Measurements from ENCODE around the gene RAP1A. TPM values are rescaled to one million over a fixed set of nuclear protein-coding genes. Genes with fewer than 3 reads are reported as not detected.
"Not testable (repeated sequence)": the region's sequence is repeated elsewhere in the genome, so short reads cannot be mapped to it uniquely, and the experiment has no call there.

The RAP1A gene
- polyA plus RNA-seq, 4 donors = 73.9 to 92.6 (median 86.1) TPM

- no peak for DNase-seq (ENCODE audit: low read depth in 4 of 4, low spot score in 3 of 4)
These were observed 39.0 kb downstream of the RAP1A start for GRCh38 chr1:111658622-111659021.

GRCh38 chr1:111660204-111661150 is 40.9 kb downstream of the RAP1A start:
- DNase-seq (ENCODE audit: low read depth in 4 of 4, low spot score in 3 of 4) = no peak

DNA sequence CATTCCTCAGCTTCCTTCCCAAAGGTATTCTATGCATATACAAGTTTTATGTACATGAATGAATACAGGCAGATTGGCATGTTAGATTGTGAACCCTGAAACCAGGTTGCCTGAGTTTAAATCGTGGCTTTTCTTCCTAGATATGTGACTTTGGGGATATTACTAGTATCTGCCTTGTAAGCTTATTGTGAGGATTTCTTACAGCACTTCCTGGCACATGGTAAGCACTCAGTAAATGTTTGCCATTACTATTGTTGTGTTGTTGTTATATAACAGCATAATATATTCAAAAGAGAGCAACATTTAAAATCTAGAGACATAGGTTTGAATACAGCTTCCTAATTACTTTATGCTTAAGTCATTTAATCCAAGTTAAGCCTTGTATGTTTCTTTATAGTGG is 45.1 kb downstream of the RAP1A start:
- no peak for DNase-seq (ENCODE audit: low read depth in 4 of 4, low spot score in 3 of 4)

- DNase-seq (ENCODE audit: low read depth in 4 of 4, low spot score in 3 of 4) = no peak
These were observed 45.9 kb downstream of the RAP1A start for GRCh38 chr1:111665497-111665896.

GRCh38 chr1:111666828-111667227 is 47.2 kb downstream of the RAP1A start:
- no peak for DNase-seq (ENCODE audit: low read depth in 4 of 4, low spot score in 3 of 4)

- DNase-seq (ENCODE audit: low read depth in 4 of 4, low spot score in 3 of 4) = no peak
These were observed 49.7 kb downstream of the RAP1A start for GRCh38 chr1:111669268-111669667.

GRCh38 chr1:111671852-111672251 is 52.3 kb downstream of the RAP1A start:
- DNase-seq (ENCODE audit: low read depth in 4 of 4, low spot score in 3 of 4) = no peak

- no peak for DNase-seq (ENCODE audit: low read depth in 4 of 4, low spot score in 3 of 4)
These were observed 52.7 kb downstream of the RAP1A start for GRCh38 chr1:111672331-111672730.

GRCh38 chr1:111677604-111678003 is 58.0 kb downstream of the RAP1A start:
- DNase-seq (ENCODE audit: low read depth in 4 of 4, low spot score in 3 of 4) = no peak

DNA sequence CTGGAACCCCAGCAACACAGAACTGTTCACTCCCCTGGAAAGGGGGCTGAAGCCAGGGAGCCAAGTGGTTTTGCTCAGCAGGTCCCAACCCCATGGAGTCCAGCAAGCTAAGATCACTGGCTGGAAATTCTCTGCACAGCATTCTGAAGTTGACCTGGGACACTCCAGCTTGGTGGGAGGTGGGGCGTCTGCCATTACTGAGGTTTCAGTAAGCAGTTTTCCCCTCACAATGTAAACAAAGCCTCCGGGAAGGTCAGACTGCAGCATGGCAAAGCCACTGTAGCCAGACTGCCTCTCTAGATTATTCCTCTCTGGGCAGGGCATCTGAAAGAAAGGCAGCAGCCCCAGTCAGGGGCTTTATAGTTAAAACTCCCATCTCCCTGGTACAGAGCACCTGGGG is 60.0 kb downstream of the RAP1A start:
- DNase-seq (ENCODE audit: low read depth in 4 of 4, low spot score in 3 of 4) = no peak

DNA sequence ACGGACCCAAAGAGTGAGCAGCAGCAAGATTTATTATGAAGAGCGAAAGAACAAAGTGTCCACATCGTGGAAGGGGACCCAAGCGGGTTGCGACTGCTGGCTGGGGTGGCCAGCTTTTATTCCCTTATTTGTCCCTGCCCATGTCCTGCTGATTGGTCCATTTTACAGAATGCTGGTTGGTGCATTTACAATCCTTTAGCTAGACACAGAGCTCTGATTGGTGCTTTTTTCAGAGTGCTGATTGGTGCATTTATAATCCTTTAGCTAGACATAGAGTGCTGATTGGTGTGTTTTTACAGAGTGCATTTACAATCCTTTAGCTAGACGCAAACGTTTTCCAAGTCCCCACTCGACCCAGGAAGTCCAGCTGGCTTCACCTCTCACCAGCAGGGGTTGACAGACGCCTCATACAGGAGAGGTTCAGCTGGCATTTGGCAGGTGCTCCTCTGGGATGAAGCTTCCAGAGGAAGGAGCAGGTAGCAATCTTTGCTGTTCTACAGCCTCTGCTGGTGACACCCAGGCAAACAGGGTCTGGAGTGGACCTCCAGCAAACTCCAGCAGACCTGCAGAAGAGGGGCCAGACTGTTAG is 60.7 kb downstream of the RAP1A start:
- not testable (repeated sequence) for DNase-seq (ENCODE audit: low read depth in 4 of 4, low spot score in 3 of 4)

DNA sequence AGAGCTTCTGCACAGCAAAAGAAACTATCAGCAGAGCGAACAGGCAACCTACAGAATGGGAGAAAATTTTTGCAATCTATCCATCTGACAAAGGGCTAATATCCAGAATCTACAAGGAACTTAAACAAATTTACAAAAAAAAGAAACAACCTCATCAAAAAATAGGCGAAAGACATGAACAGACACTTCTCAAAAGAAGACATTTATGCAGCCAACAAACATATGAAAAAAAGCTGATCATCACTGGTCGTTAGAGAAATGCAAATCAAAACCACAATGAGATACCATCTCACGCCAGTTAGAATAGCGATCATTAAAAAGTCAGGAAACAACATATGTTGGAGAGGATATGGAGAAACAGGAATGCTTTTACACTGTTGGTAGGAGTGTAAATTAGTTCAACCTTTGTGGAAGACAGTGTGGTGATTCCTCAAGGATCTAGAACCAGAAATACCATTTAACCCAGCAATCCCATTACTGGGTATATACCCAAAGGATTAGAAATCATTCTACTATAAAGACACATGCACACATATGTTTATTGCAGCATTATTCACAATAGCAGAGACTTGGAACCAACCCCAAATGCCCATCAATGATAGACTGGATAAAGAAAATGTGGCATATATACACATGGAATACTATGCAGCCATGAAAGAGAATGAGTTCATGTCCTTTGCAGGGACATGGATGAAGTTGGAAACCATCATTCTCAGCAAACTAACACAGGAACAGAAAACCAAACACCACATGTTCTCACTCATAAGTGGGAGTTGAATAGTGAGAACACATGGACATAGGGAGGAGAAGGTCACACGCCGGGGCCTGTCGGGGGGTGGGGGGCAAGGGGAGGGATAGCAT is 65.9 kb downstream of the RAP1A start:
- DNase-seq (ENCODE audit: low read depth in 4 of 4, low spot score in 3 of 4) = not testable (repeated sequence)

GRCh38 chr1:111690306-111690617 is 70.7 kb downstream of the RAP1A start:
- peak; percentile 32 to 74 (median 53) for DNase-seq (ENCODE audit: low read depth in 4 of 4, low spot score in 3 of 4)

DNA sequence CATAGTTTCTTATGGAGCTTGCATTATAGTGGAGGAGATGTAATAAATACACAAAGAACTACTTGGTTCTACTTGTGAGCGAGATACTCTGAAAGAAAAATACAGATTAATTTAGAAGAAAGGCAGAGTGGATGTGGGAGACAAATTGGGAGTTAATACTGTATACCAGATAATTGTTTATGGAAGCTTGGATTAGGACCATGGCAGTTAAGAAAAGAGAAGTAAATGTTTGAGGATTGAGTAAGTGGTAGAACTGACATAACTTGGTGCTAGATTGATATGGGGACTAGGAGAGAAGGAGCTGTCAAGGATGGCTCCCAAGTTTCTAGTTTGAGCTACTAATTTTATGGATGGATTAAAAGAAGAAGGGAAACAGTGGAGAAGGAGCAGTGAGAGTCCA is 72.3 kb downstream of the RAP1A start:
- no peak for DNase-seq (ENCODE audit: low read depth in 4 of 4, low spot score in 3 of 4)

GRCh38 chr1:111695801-111696200 is 76.2 kb downstream of the RAP1A start:
- no peak for DNase-seq (ENCODE audit: low read depth in 4 of 4, low spot score in 3 of 4)

GRCh38 chr1:111696330-111696729 is 76.7 kb downstream of the RAP1A start:
- DNase-seq (ENCODE audit: low read depth in 4 of 4, low spot score in 3 of 4) = no peak

GRCh38 chr1:111699268-111699667 is 79.7 kb downstream of the RAP1A start:
- no peak for DNase-seq (ENCODE audit: low read depth in 4 of 4, low spot score in 3 of 4)

- DNase-seq (ENCODE audit: low read depth in 4 of 4, low spot score in 3 of 4) = no peak
These were observed 83.0 kb downstream of the RAP1A start for GRCh38 chr1:111702504-111703050.

DNA sequence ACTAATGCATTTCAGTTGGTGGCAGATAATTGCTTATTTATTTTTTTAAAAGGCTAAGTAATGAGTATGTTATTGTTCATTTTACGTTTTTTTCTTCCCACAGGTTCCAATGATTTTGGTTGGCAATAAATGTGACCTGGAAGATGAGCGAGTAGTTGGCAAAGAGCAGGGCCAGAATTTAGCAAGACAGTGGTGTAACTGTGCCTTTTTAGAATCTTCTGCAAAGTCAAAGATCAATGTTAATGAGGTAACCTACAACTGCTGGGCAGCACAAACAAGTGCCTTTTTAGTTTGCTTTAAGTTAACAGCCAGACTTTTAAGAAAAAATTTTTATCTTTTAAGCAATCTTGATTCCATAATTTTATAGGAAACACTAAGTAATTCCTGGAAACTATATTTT is 84.7 kb downstream of the RAP1A start:
- DNase-seq (ENCODE audit: low read depth in 4 of 4, low spot score in 3 of 4) = no peak

DNA sequence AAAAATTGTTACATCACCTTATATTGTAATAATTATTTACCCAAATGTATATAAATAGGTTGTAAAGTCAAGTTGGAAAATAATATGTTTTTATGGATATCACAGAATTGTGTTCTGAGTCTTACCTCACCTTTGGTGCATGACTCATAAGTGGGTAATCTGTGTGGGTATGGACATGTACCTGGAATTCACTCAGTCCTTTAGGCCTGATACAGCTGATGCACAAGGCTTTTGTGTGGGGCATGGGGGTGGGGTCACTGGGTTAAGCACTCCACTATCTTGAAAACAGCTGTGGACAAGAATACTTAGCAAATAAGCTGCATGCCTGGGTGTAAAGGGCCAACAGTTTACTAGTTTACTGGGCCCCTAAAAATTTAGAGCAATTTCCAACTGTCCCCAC is 85.2 kb downstream of the RAP1A start:
- no peak for DNase-seq (ENCODE audit: low read depth in 4 of 4, low spot score in 3 of 4)

- no peak for DNase-seq (ENCODE audit: low read depth in 4 of 4, low spot score in 3 of 4)
These were observed 86.3 kb downstream of the RAP1A start for GRCh38 chr1:111705841-111706240.
